Stomach (tissue), 4 donors: Measurements from ENCODE around the gene WDR49.

Experiments
- CTCF ChIP-seq, 7 experiments: fragments of 450-650 bp in 4 of 7; fragments of 200-600 bp in 3 of 7; sonication (generic) in 3 of 7; IDR thresholded peaks; one replicate each; pipeline ENCODE4 v1.5.1; 2016 to 2019; ENCODE audit warnings: antibody characterized with exemption in 7 of 7, control low read depth in 2 of 7, mild to moderate bottlenecking in 1 of 7
- EP300 ChIP-seq: sonication (generic); formaldehyde crosslinking; IDR thresholded peaks from one replicate; pipeline ENCODE4 v1.6.1; 2017; ENCODE audit warnings: antibody characterized with exemption
- POLR2A ChIP-seq, 4 donors: fragments of 450-650 bp; IDR thresholded peaks; one replicate each; pipeline ENCODE4 v1.6.1; 2016; ENCODE audit warnings: antibody characterized with exemption in 4 of 4, control low read depth in 2 of 4, mild to moderate bottlenecking in 1 of 4, moderate library complexity in 1 of 4

GRCh38 chr3:167605871-167606270, 47.9 kb downstream of the WDR49 start:
- TF ChIP-seq CTCF (IDR thresholded peaks at IDR 0.05) = no peak
- TF ChIP-seq POLR2A (IDR thresholded peaks at IDR 0.05) = no peak
- TF ChIP-seq EP300 = no peak
